ENCODE results near the gene JAKMIP1. TPM values are rescaled to one million over a fixed set of nuclear protein-coding genes. Genes with fewer than 3 reads are reported as not detected.

Gene JAKMIP1
- total RNA-seq, 1 donor from 2014 or later, result 0.64 TPM

DNA sequence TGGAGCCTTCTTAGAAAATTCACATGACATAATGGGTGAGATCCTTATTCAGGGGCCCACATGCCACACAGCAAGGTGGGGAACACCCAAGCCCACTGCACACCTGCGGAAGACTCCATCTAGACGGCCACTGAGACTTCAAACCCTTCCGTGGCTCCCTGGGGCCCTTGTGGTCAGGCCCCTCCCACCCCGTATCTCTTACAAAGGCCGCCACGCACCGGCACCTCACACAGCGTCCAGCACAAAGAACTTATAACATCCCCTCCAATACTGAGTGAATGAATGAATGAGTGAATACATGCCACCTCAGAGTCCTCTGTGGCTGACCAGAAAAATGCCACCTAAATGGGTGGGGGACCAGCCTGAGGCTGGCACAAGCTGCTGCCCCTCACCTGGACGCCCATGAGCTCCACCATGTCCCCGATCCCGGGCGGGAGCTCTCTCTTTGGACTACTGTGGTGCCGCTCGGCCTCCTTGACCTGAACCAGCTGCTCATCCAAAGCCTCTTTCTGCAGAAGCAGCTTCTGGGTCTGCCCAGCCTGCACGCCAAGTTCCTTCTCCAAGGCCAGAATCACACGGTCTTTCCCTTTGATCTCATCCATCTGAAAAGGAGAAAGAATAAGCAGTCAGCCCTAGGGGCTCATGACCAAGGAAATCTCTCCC is 115.2 kb downstream of the JAKMIP1 start:
- intact Hi-C loops (cut with DNase I), result no loop called here

GRCh38 chr4:6079965-6080364 is 120.4 kb downstream of the JAKMIP1 start:
- DNase-seq, result no peak

More for the DNA sequence above, 115.2 kb downstream of the JAKMIP1 start:
- H3K4me3 ChIP-seq, result no peak overlapping the region
- DNase-seq (no peak), ATAC-seq (no peak)
- no peaks in the 10 kb centered on the region for H3K27me3 ChIP-seq
- TF ChIP-seq, protein P1, sequence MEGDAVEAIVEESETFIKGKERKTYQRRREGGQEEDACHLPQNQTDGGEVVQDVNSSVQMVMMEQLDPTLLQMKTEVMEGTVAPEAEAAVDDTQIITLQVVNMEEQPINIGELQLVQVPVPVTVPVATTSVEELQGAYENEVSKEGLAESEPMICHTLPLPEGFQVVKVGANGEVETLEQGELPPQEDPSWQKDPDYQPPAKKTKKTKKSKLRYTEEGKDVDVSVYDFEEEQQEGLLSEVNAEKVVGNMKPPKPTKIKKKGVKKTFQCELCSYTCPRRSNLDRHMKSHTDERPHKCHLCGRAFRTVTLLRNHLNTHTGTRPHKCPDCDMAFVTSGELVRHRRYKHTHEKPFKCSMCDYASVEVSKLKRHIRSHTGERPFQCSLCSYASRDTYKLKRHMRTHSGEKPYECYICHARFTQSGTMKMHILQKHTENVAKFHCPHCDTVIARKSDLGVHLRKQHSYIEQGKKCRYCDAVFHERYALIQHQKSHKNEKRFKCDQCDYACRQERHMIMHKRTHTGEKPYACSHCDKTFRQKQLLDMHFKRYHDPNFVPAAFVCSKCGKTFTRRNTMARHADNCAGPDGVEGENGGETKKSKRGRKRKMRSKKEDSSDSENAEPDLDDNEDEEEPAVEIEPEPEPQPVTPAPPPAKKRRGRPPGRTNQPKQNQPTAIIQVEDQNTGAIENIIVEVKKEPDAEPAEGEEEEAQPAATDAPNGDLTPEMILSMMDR (IDR thresholded peaks at IDR 0.05), result no peak
- no peaks in the 10 kb centered on the region for H3K4me1 ChIP-seq
- no peak overlapping the region for H3K27ac ChIP-seq
- no peaks in the 10 kb centered on the region for H3K9me3 ChIP-seq
- H3K36me3 ChIP-seq, result no peaks in the 10 kb centered on the region

GRCh38 chr4:6078560-6078959 is 121.8 kb downstream of the JAKMIP1 start:
- ATAC-seq (no peak), DNase-seq (no peak)
- H3K36me3 ChIP-seq, result no peaks in the 10 kb centered on the region
- no peaks in the 10 kb centered on the region for H3K27me3 ChIP-seq
- intact Hi-C loops (cut with DNase I), result no loop called here
- H3K4me1 ChIP-seq, result no peaks in the 10 kb centered on the region
- no peak overlapping the region for H3K27ac ChIP-seq
- TF ChIP-seq, protein P1 (IDR thresholded peaks at IDR 0.05), result no peak
- no peak overlapping the region for H3K4me3 ChIP-seq
- no peaks in the 10 kb centered on the region for H3K9me3 ChIP-seq

More at GRCh38 chr4:6079965-6080364, 120.4 kb downstream of the JAKMIP1 start:
- Histone ChIP-seq H3K36me3 (no peaks in the 10 kb centered on the region), H3K27me3 (no peaks in the 10 kb centered on the region), H3K4me3 (no peak overlapping the region), H3K9me3 (no peaks in the 10 kb centered on the region), H3K4me1 (no peaks in the 10 kb centered on the region), H3K27ac (no peak overlapping the region)
- TF ChIP-seq, protein P1 (IDR thresholded peaks at IDR 0.05), result no peak
- no peak for ATAC-seq
- intact Hi-C loops (cut with DNase I), result no loop called here

- no peak for DNase-seq
- Histone ChIP-seq H3K27me3 (no peaks in the 10 kb centered on the region), H3K4me1 (no peaks in the 10 kb centered on the region), H3K27ac (no peak overlapping the region), H3K9me3 (no peaks in the 10 kb centered on the region), H3K36me3 (no peaks in the 10 kb centered on the region), H3K4me3 (no peak overlapping the region)
- ATAC-seq, result no peak
- TF ChIP-seq, protein P1 (IDR thresholded peaks at IDR 0.05), result no peak
- intact Hi-C loops (cut with DNase I), result no loop called here
Observed at GRCh38 chr4:6076391-6076790, 124.0 kb downstream of the JAKMIP1 start.

GRCh38 chr4:6074758-6075157 is 125.6 kb downstream of the JAKMIP1 start:
- ATAC-seq (no peak), DNase-seq (no peak)
- H3K27ac ChIP-seq, result no peak overlapping the region
- intact Hi-C loops (cut with DNase I), result no loop called here
- no peaks in the 10 kb centered on the region for H3K36me3 ChIP-seq
- H3K4me3 ChIP-seq, result no peak overlapping the region
- H3K27me3 ChIP-seq, result no peaks in the 10 kb centered on the region
- no peaks in the 10 kb centered on the region for H3K9me3 ChIP-seq
- TF ChIP-seq, protein P1 (IDR thresholded peaks at IDR 0.05), result no peak
- H3K4me1 ChIP-seq, result no peaks in the 10 kb centered on the region
